GM12872 (cell line): Measurements from ENCODE around the gene NNAT.

Experiments used
- TF ChIP-seq, protein P1 (sequence below): IDR thresholded peaks from 3 replicates; pipeline ENCODE4 v1.5.1; 2011; ENCODE audit warnings: low read depth, mild to moderate bottlenecking, low read length, moderate library complexity; ENCODE audit not compliant: insufficient read depth

NNAT gene

DNA sequence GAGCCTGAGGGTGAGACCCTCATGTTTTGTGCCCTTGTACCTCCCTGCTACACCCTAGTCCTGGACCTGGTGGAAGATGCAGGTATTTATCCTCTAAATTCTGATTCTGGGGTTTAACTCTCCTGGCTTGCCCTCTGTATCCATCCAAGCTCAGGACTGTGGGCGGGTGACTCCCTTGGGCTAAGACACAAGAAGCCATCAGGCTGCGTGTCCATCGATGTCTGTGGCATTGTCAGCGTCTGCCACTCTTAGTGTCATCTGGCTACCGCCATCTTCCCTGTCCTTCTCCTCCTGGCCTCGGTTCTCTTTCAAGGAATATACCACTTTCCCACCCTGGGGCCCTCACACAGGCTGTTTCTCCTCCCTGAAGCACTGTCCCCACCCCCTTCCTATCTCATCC is 35.5 kb downstream of the NNAT start:
- TF ChIP-seq, protein P1, sequence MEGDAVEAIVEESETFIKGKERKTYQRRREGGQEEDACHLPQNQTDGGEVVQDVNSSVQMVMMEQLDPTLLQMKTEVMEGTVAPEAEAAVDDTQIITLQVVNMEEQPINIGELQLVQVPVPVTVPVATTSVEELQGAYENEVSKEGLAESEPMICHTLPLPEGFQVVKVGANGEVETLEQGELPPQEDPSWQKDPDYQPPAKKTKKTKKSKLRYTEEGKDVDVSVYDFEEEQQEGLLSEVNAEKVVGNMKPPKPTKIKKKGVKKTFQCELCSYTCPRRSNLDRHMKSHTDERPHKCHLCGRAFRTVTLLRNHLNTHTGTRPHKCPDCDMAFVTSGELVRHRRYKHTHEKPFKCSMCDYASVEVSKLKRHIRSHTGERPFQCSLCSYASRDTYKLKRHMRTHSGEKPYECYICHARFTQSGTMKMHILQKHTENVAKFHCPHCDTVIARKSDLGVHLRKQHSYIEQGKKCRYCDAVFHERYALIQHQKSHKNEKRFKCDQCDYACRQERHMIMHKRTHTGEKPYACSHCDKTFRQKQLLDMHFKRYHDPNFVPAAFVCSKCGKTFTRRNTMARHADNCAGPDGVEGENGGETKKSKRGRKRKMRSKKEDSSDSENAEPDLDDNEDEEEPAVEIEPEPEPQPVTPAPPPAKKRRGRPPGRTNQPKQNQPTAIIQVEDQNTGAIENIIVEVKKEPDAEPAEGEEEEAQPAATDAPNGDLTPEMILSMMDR, result no peak

DNA sequence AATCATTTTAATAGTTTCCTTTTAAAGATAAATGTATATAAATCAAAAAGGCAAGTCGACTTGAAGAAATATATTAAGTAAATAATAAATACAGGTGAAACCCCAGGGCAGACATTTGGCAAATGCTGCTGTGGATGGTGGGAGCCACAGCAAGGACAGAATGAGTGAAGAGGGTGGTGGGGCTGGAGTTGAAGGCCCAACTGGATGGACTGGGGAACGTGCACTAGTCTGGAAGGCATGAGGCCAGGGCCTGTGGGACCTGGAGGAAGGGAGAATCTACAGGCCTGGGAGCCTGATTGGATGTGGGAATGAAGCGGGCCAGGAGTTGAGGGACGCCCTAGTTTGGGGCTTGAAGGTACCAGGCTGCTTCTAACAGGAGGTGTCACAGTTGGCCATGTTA is 37.3 kb downstream of the NNAT start:
- TF ChIP-seq, protein P1, result no peak

DNA sequence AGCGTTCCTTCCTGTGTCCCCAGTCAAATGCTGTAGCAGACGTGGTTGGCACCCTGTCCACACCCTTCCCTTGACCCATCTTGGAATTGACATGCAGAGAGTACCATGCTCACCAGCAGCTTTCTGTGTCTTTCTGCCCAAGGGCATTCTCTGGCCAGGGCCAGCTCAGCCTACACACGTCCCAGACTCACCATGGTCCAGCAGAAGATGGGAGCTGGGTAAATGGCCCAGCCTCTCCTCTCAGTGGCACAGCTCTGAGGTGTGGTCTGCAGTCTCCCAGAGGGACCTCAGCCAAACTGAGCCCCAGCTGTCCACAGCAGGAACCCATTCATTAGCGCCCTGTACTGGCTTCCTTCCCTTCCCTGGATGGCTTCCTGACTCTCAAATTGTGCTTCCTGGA is 37.7 kb downstream of the NNAT start:
- TF ChIP-seq, protein P1, result no peak

DNA sequence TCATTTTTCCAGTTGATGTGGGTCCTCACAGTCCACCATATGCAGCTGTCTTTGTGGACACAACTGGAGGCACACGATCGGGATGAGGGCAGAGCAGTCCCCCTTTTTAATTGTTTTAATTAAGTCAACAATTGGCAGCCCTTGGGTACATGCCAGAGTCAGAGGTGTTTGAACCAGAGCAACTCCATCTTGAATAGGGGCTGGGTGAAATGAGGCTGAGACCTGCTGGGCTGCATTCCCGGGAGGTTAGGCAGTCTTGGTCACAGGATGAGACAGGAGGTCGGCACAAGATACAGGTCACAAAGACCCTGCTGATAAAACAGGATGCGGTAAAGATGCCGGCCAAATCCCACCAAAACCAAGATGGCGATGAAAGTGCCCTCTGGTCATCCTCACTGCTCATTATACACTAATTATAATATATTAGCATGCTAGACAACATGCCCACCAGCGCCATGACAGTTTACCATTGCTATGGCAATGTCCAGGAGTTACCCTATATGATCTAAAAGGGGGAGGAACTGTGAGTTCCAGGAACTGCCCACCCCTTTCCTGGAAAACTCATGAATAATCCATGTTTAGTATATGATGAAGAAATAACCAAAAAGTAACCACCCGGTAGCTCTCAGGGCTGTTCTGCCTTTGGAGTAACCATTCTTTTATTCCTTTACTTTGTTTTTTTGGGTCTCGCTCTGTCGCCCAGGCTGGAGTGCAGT is 38.4 kb downstream of the NNAT start:
- TF ChIP-seq, protein P1, result no peak

DNA sequence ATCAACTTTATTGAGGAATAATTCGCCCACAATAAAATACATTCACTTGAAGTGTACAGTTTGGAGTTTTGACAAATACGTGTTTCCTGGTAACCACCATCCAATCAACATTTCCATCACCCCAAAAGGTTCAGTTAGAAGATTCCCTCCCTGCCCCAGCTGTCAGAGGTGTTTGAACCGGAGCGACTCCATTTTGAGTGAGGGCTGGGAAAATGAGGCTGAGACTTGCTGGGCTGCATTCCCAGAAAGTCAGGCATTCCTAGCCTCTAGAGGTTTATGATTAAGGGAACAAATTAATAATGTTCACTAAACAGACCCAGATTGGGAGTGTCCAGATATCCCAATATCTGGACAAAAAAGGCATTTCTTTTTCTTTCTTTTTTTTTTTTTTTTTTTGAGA is 39.6 kb downstream of the NNAT start:
- TF ChIP-seq, protein P1, result no peak

DNA sequence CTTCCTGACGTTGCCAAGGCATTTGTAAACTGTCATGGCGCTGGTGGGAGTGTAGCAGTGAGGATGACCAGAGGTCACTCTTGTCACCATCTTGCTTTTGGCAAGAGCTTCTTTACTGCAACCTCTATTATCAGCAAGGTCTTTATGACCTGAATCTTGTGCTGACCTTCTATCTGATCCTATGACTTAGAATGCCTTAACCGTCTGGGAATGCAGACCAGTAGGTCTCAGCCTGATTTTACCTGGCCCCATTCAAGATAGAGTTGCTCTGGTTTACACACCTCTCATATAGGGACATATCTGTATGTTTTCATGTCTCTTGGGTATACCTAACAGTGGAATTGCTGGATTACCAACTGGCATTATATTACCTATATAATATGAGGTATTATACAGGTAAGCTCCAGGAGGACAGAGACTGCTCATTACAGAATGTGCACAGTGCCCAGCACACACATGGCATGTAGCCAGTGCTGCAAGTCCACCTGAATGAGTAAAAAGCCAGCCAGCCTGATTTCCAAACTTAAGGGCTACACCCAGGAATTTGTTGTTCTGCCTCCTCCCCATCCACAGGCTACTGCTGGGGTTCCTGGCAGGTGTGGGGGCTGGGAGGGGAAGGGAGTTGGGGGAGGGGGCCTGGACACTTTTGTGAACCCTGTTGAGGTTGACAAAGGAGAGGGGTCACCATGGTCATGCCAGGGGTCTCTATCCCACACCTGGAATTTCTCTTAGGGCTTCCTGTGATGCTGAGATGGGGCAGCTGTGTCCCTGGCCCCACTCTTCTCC is 41.8 kb downstream of the NNAT start:
- TF ChIP-seq, protein P1, result no peak

DNA sequence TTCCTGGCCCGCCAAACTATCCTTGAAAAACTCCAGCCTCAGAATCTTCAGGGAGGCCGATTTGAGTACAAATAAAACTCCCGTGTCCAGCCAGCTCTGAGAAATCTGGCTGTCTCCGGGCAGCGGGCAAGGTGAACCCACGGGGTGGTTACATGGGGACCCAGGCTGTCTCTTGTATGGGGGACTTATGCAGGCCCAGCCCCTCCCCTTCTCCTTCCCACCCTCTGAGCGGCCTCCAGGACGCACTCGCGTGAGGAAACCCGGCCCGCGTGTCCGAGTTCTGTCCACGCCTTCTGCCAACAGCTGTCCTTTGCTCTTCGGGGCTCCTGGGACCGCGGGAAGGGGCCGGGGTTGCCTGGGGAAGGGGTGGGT is 43.0 kb downstream of the NNAT start:
- TF ChIP-seq, protein P1, result no peak
